Stimulated activated CD8-positive, alpha-beta memory T cell treated with anti-CD3 and anti-CD28 coated beads, Interleukin-4, amount 100 ng/mL, for 4 hours (primary cell): ENCODE measurements around the gene PDCD1LG2.
"Not testable (repeated sequence)": the region's sequence is repeated elsewhere in the genome, so short reads cannot be mapped to it uniquely, and the experiment has no call there.

Experiments
- DNase-seq, 2 donors: peaks; one replicate each; pipeline ENCODE4 v3.0.0-alpha.2; 2020; ENCODE audit warnings: low read depth in 2 of 2, low spot score in 1 of 2

Gene PDCD1LG2

GRCh38 chr9:5510360-5510931 is at the start of gene PDCD1LG2:
Gene PDCD1LG2, plus strand, starts transcription at chr9:5510531. Its CDS starts 12,016 bp downstream, at chr9:5522547.
- DNase-seq = no peak

- not testable (repeated sequence) for DNase-seq
Observed at GRCh38 chr9:5464831-5465330, 45.5 kb upstream of the PDCD1LG2 start.

- DNase-seq = no peak
Observed at GRCh38 chr9:5466005-5466404, 44.3 kb upstream of the PDCD1LG2 start.

GRCh38 chr9:5466766-5467165 is 43.6 kb upstream of the PDCD1LG2 start:
- no peak for DNase-seq

GRCh38 chr9:5468850-5469249 is 41.5 kb upstream of the PDCD1LG2 start:
- no peak for DNase-seq

- no peak for DNase-seq
Observed at GRCh38 chr9:5470122-5470521, 40.2 kb upstream of the PDCD1LG2 start.

GRCh38 chr9:5470816-5471215 is 39.5 kb upstream of the PDCD1LG2 start:
- DNase-seq = no peak

- DNase-seq = not testable (repeated sequence)
Observed at GRCh38 chr9:5475611-5476010, 34.7 kb upstream of the PDCD1LG2 start.

GRCh38 chr9:5478206-5478605 is 32.1 kb upstream of the PDCD1LG2 start:
- DNase-seq = no peak

GRCh38 chr9:5479994-5480694 is 30.2 kb upstream of the PDCD1LG2 start:
- no peak for DNase-seq

GRCh38 chr9:5480919-5481318 is 29.4 kb upstream of the PDCD1LG2 start:
- DNase-seq = no peak

- DNase-seq = no peak
Observed at GRCh38 chr9:5481322-5482040, 28.9 kb upstream of the PDCD1LG2 start.

GRCh38 chr9:5482194-5482593 is 28.1 kb upstream of the PDCD1LG2 start:
- DNase-seq = no peak

- no peak for DNase-seq
Observed at GRCh38 chr9:5483306-5483705, 27.0 kb upstream of the PDCD1LG2 start.

GRCh38 chr9:5485378-5486085 is 24.8 kb upstream of the PDCD1LG2 start:
- no peak for DNase-seq

GRCh38 chr9:5486988-5487387 is 23.3 kb upstream of the PDCD1LG2 start:
- DNase-seq = no peak

- no peak for DNase-seq
Observed at GRCh38 chr9:5488221-5489008, 21.9 kb upstream of the PDCD1LG2 start.

GRCh38 chr9:5489630-5490490 is 20.5 kb upstream of the PDCD1LG2 start:
- DNase-seq = no peak

GRCh38 chr9:5492965-5493678 is 17.2 kb upstream of the PDCD1LG2 start:
- DNase-seq = no peak
